ENCODE results near the gene RBM43. TPM values are rescaled to one million over a fixed set of nuclear protein-coding genes. Genes with fewer than 3 reads are reported as not detected.

The RBM43 gene
- total RNA-seq, 1 experiment from 2014 or later: 1.8 TPM

DNA sequence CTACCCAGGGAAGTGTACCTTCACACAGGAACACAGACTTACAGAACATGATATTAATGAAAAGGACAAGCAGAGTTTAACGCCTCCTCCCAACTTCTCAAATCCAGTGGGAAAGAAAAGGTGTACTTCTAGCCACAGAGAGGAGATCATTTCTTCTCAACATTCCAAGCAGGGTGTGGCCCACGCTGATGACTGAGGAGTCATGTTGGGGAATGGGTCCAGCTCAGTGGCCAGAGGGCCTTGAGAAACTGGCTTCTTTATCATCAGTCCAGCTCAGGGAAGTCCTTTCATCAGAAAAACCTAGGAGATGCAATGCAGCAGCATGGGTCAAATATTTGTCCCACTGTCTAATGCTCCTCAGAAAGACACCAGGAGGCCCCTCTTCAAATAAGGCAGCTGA is 63.0 kb downstream of the RBM43 start:
- no peak overlapping the region for H2BK5ac ChIP-seq (ENCODE audit: insufficient read length, low read length)
- Mint-ChIP-seq H3K27ac (no peak overlapping the region), H3K27me3 (ENCODE audit: low read depth) (no peaks in the 10 kb centered on the region; the same call in 1 of the 2 replicates), H3K36me3 (ENCODE audit: insufficient read depth in 1 of 3, low read depth in 3 of 3) (peaks cover 5 to 8% (median 6%) of the 10 kb centered on the region in 3 experiments; a peak in 6 of 7 replicates), H3K4me1 (peaks cover 0 to 2% of the 10 kb centered on the region in 2 experiments; a peak in 1 of 4 replicates), H3K9me3 (peaks cover 6 to 8% of the 10 kb centered on the region in 2 experiments; a peak in 3 of 5 replicates), H3K4me3 (no peak overlapping the region)
- H3K56ac ChIP-seq (ENCODE audit: insufficient read length, low read depth, low read length): no peak overlapping the region
- H2AFZ ChIP-seq (ENCODE audit: low read length): no peak overlapping the region
- H3K4me2 ChIP-seq (ENCODE audit: insufficient read depth, insufficient read length, low read length): no peak overlapping the region
- no peaks in the 10 kb centered on the region for H3K9me3 ChIP-seq (ENCODE audit: control insufficient read depth, low read depth, low read length)
- no peak overlapping the region for H3K9ac ChIP-seq (ENCODE audit: extremely low read depth, insufficient read length, low read length)
- TF ChIP-seq, protein P1, sequence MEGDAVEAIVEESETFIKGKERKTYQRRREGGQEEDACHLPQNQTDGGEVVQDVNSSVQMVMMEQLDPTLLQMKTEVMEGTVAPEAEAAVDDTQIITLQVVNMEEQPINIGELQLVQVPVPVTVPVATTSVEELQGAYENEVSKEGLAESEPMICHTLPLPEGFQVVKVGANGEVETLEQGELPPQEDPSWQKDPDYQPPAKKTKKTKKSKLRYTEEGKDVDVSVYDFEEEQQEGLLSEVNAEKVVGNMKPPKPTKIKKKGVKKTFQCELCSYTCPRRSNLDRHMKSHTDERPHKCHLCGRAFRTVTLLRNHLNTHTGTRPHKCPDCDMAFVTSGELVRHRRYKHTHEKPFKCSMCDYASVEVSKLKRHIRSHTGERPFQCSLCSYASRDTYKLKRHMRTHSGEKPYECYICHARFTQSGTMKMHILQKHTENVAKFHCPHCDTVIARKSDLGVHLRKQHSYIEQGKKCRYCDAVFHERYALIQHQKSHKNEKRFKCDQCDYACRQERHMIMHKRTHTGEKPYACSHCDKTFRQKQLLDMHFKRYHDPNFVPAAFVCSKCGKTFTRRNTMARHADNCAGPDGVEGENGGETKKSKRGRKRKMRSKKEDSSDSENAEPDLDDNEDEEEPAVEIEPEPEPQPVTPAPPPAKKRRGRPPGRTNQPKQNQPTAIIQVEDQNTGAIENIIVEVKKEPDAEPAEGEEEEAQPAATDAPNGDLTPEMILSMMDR (conservative IDR thresholded peaks at IDR 0.05): no peak
- no peak overlapping the region for H2BK12ac ChIP-seq (ENCODE audit: insufficient read length, low read depth, low read length)
- H4K91ac ChIP-seq (ENCODE audit: insufficient read length, low read depth, low read length): no peak overlapping the region
- H2AK5ac ChIP-seq (ENCODE audit: insufficient read length, low read length): no peak overlapping the region
- H4K8ac ChIP-seq (replicated peaks; ENCODE audit: insufficient read length, low read depth, low read length): no peak overlapping the region
- no peaks in the 10 kb centered on the region for H3K27me3 ChIP-seq (ENCODE audit: insufficient read depth, low read length)
- no peak overlapping the region for H3K4ac ChIP-seq (ENCODE audit: low read depth, low read length)
- no peaks in the 10 kb centered on the region for H3K79me2 ChIP-seq (ENCODE audit: insufficient read depth, low read length)
- no peak overlapping the region for H3K14ac ChIP-seq (ENCODE audit: insufficient read depth, low read length)
- no peak overlapping the region for H4K5ac ChIP-seq (ENCODE audit: insufficient read length, low read depth, low read length)
- DNase-seq: no peak
- H2BK120ac ChIP-seq (ENCODE audit: low read depth, low read length, poor library complexity, severe bottlenecking): no peak overlapping the region
- H3K18ac ChIP-seq (ENCODE audit: insufficient read length, low read depth, low read length): no peak overlapping the region
- WGBS (ENCODE audit: extremely low coverage, insufficient read length, low lambda C conversion rate): no CpG with 5 or more reads among the region's 2 CpGs
- H3K23me2 ChIP-seq (ENCODE audit: insufficient read length, low read depth, low read length, poor library complexity, severe bottlenecking): no peaks in the 10 kb centered on the region
- no peak overlapping the region for H2BK15ac ChIP-seq (ENCODE audit: low read depth, low read length)
- no peaks in the 10 kb centered on the region for H4K20me1 ChIP-seq (ENCODE audit: control insufficient read depth, insufficient read depth, insufficient read length)
- no peak overlapping the region for H3T11ph ChIP-seq (ENCODE audit: low read length)
- no peaks in the 10 kb centered on the region for H3K79me1 ChIP-seq (ENCODE audit: insufficient read depth, low read depth, low read length, poor library complexity, severe bottlenecking)
- H3K4me1 ChIP-seq (ENCODE audit: insufficient read depth, low read length): no peaks in the 10 kb centered on the region
- H3K23ac ChIP-seq (ENCODE audit: insufficient read length, low read depth, low read length): no peak overlapping the region
- no peak overlapping the region for H3K27ac ChIP-seq (ENCODE audit: insufficient read length, low read depth, low read length)
- H2BK20ac ChIP-seq (ENCODE audit: low read depth, low read length, poor library complexity, severe bottlenecking): no peak overlapping the region

Other genes starting within 250 kb of the RBM43 start
- 5.1 and 5.6 TPM in 2 replicates for gene NMI, start 27.8 kb upstream of the RBM43 start, total RNA-seq (2021)
- gene TNFAIP6, start 95.7 kb upstream of the RBM43 start, total RNA-seq (2021): 0.81 and 1.2 TPM in 2 replicates
- 118 and 123 TPM in 2 replicates for gene RIF1, start 148.0 kb upstream of the RBM43 start, total RNA-seq (2021)